SIG-M5 treated with dmso at 0.1 percent for 504 hours (cell line): ENCODE measurements around the gene ZNF384.

ENCODE experiments used
- DNase-seq: peaks from one replicate; lab custom pipeline; 2025; ENCODE audit not compliant: unreplicated experiment; lab: John Stamatoyannopoulos, UW

Gene ZNF384

DNA sequence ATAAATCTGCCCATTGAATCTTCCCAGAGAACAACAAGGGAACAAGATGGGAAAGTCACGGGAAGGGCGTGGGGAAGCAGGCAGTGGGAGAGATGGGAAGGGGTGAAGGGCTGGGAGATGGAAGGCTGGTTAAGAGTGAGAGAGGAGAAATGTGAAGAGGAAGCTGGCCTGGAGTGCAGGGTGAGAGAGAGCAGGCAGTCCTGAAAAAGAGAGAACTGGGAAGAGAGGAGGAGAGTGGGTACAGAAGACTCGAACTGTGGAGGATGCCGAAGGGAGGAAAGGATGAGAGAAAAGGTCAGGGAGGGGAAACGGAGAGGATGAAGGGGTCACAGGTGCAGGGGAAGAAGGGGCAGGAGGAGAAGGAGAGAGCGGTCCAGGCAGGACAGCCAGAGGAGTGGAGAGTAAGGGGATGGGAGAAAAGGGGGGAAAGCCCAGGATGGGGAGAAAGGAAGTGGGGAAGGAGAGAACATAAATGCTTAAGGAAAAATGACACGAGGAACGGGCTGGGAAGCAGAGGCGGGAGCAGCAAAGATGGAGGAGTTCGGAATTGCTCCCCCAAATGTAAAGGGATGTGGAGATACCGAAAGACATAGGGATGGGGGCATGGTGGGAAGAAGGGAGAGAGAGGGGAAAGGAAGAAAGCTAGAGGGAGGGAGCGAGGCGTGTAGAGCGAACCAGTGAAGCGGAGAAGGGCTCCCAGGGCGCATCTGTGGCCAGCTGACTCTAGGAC is 10.2 kb upstream of the ZNF384 start:
- no peak for DNase-seq

GRCh38 chr12:6698352-6699046 is 9.3 kb upstream of the ZNF384 start:
- DNase-seq, result no peak

GRCh38 chr12:6697584-6698351 is 8.6 kb upstream of the ZNF384 start:
- peak; percentile 49 for DNase-seq

- DNase-seq, result peak; percentile 32
Observed at GRCh38 chr12:6696690-6697583, 7.8 kb upstream of the ZNF384 start.

DNA sequence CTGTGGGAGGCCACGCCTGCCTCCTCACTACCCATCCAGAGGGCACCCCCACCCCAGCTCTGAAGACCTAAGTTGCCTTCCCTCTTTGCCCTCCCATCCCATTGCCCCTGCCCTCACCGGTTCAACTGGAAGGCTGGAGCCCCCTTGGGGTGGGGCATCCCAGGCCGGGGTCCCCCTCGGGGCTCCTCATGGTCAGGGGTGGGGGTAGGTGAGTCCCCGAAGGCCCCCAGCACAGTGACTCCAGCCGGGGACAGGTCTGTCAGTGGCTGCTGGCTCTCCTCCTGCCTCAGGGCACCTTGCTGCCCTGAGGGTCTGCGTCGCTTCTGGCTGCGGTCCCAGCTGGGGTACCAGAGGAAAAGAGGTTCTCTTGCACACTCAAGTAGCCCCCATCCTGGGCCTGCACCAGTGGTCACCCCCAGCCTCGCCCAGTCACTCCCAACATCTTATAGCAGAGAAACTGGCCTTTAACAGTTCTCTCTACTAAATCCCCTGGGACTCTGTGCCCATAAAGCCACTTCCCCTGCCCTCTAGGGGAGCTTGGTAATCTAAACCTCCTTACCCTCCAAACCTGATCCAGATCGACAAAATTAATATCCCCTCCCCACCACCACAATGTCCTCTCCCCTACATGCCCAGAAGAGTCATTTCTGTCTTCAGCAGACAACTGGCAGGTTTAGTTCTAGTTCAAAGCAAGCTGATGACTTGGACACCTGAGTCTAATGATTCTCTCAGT is 6.3 kb upstream of the ZNF384 start:
- no peak for DNase-seq

DNA sequence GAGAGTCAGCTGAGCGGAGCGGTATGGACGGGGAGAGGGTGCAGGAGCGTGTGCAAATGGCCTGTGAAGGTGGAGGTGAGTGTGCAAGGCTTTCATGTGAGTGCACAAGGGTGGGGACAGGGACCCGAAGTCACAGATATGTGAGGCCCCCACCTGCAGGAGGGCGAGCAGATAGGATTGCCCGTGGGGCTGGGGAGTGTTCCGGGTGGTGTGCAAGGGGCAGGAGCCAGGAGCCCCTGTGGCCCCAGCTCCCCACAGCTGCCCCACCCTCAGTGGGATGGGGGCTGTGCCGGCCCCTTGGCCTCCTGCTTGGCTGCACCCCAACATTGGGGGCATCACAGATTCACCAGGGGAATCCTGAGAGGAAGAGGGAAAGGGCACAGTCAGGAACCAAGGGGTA is 5.5 kb upstream of the ZNF384 start:
- no peak for DNase-seq

- no peak for DNase-seq
Observed at GRCh38 chr12:6693832-6694355, 4.7 kb upstream of the ZNF384 start.

DNA sequence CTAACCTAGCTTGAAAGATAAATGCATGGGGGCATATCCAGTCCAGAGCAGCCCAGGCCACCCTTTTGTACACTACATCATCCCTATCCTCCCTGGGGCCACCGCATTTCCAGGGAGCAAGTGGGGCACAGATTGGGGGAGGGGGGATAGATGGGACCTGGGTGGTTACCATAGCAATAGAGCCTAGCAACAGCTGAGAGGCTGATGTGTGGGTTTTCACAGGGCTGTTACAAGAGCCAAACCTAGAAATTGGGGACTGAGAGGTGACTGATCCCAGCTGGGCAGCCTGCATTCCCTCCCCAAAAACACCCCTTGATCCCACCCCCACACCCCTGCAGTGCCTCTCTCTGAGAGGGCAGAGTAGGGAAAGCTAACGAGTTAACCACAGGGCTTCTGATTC is 3.7 kb upstream of the ZNF384 start:
- no peak for DNase-seq

DNA sequence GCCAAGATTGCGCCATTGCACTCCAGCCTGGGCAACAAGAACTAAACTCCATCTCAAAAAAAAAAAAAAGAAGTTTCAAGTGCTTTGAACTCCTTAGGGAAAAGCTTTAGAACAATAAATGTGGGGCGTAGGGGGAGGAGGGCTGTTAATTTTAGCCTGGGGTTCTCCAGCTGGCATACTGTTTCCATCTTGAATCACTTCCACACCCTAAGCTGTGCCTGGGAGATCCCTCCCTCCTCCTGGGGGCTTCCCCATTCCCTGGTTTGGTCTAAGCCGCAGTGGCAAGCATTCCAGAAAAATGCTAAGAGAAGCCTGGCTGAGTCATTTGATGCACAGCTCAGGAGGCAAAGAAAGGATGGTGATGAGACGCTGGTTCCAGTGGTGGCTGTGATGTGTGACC is 2.3 kb upstream of the ZNF384 start:
- no peak for DNase-seq

DNA sequence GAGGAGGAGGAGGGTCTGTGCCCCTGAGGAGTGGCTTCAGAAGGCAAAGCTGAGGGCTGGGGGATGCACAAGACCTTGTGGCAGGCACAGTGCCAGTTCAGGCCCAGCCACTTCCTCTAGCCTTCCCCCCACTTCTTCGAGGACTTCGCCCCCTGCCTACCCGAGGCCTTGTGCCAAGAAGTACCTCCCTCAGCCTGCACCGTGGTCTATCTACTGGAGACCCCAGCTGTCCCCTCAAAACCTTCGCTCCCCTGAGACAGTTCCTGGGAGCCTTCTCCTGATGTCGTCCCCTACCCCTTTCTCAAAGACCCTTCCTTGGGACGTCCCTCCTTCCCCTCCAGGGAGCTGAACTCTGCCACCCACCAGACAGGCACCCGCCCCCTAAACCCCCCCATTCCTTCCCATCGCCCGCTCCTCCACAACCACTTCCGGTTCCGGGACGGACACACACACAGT is 604 bp downstream of the ZNF384 start:
- DNase-seq, result no peak

- DNase-seq, result no peak
Observed at GRCh38 chr12:6685814-6686213, 3.4 kb downstream of the ZNF384 start.

- DNase-seq, result peak; percentile 48
Observed at GRCh38 chr12:6684609-6685008, 4.6 kb downstream of the ZNF384 start.

- no peak for DNase-seq
Observed at GRCh38 chr12:6676962-6677361, 12.2 kb downstream of the ZNF384 start.

DNA sequence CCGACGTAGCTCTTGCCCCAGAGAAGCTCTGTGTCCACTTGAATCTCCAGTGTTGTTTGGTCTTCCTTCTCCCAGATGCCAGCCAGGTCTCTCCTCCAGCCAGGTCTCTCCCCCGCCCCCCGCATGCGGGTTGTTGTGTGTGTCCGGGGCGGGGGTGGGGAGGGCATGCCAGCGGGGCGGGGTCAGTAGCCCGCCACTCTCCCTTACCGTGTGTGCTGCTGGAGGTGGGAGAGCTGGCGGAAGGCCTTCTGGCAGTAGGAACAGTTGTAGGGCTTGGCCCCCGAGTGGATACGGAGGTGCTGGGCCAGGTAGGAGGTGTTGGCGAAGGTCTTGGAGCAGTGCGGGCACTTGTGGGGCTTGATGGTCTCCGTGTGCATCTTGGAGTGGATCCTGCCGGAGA is 17.0 kb downstream of the ZNF384 start:
- no peak for DNase-seq

- DNase-seq, result no peak
Observed at GRCh38 chr12:6667559-6668210, 21.5 kb downstream of the ZNF384 start.

DNA sequence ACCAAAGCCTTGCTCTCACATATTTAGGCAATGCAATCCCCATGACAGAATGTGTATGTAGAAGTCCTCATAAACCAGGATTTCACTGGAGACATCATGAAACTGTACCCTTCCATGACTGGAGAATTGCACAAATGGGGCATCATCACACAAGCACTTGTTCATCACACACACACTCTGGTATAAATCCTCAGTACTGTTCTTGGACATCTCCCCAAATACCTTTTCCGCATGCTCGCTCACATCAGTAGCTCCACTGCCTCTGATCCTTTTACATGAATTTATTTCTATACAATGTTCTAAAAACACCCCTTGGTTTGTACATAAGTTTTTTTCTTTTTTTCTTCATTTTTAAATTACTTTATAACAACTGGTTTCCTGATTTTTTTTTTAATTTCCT is 23.0 kb downstream of the ZNF384 start:
- DNase-seq, result no peak

DNA sequence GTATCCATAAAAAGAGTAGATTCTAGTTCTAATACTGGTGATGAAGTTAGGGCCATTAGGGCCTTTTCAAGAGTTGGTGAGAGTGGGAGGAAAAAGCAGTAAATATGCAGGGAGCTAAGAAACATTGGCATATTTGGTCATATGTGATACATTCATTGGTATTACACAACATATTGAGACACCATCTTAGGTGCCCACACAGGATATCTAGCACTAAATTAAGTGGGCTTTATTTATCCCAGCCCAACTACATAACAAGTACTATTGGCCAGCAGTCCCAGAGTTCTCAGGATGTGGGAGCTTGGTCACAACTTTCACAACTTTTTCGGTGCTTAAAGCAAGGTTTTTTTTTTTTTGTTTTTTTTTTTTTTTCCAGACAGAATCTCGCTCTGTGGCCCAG is 24.3 kb downstream of the ZNF384 start:
- peak; percentile 91 for DNase-seq

- DNase-seq, result peak; percentile 100
Observed at GRCh38 chr12:6662906-6663742, 26.1 kb downstream of the ZNF384 start, which contains the start of gene ING4. ING4 (minus strand) TSS chr12:6663119; CDS start chr12:6663101, 18 bp downstream.

- DNase-seq, result peak; percentile 70
Observed at GRCh38 chr12:6662602-6662905, 26.6 kb downstream of the ZNF384 start.
